GM18858 (cell line): Measurements from ENCODE around the gene C1RL.
"Not testable (repeated sequence)": the region's sequence is repeated elsewhere in the genome, so short reads cannot be mapped to it uniquely, and the experiment has no call there.

Source experiments
- ATAC-seq: cut with Tn5 transposase; IDR thresholded peaks from one replicate; pipeline ENCODE4 v1.9.1; 2021; ENCODE audit not compliant: unreplicated experiment

C1RL gene

DNA sequence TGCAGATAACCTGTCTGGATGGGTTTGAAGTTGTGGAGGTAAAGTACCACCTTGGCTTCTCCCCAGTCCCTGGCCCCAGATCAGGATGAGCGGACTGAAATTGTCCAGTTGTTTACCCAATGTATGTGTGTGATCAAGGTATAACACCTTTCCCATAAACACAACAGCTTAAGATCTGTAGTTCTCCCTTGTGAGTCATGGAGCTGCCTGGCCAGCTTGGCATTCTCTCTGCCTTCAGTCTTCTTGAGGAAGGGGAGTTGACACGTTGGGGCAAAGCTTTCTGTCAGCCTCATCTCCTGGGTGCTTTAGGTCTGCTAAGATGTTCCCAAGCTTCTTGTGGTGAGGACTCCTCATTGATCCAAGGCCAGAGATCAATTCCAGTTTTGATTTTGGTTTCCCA, 42.4 kb downstream of the C1RL start:
- no peak for ATAC-seq

DNA sequence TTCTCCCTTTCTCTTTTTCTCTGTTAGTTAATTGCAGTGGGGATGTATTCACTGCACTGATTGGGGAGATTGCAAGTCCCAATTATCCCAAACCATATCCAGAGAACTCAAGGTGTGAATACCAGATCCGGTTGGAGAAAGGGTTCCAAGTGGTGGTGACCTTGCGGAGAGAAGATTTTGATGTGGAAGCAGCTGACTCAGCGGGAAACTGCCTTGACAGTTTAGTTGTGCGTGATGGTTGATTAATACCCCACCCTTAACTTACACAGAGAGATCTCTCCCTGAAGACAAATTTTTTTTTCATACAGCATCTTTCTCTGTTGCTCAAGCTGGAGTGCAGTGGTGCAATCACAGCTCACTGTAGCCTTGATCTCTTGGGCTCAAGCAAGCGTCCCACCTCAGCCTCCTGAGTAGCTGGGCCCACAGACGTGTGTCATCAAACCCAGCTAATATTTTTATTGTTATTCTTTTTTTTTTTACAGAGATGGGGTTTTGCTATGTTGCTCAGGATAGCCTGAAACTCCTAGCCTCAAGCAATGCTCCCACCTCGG, 43.9 kb downstream of the C1RL start:
- no peak for ATAC-seq

- ATAC-seq, result no peak
Observed at GRCh38 chr12:7064516-7064915, 44.5 kb downstream of the C1RL start.

DNA sequence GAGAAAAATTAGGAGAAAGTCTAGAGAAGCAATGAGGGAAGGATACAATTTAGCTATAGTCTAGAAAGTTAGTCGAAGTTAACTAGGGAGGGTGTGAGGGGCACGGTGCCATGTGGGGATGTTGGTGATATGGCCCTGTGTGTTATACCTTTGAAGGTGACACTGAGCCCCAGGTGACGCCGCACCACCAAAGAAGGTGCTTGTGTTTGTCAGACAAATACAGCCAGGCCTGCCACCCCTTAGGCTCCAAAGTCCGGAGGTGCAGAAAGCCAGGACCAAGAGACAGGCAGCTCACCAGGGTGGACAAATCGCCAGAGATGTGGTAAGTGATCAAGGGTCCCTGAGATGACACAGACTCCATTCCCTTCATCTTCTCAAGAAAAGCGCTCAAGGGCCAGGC, 47.4 kb downstream of the C1RL start:
- ATAC-seq, result no peak

DNA sequence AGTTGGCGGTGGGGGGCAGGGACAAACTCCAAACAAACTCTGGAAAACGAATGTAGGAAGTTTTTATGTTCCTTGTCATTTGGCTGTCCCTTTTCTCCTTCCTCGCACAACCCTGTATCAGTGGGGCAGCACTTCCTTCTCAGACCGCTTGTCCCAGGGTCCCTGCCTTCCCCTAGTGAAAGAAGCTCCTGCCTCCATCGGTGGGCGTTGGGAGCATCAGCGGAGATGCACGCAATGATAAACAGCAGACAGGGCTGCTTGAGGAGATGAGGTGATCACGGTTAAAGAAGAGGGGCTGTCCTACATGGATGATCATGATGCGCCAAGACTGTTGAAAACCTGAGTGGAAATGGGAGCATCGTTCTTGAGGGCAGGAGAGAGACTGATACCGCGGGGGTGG, 47.9 kb downstream of the C1RL start:
- no peak for ATAC-seq

- ATAC-seq, result no peak
Observed at GRCh38 chr12:7060353-7060954, 48.6 kb downstream of the C1RL start, which contains the start of gene C1S. C1S (plus strand) TSS chr12:7060718; CDS start chr12:7061913, 1,195 bp downstream.

DNA sequence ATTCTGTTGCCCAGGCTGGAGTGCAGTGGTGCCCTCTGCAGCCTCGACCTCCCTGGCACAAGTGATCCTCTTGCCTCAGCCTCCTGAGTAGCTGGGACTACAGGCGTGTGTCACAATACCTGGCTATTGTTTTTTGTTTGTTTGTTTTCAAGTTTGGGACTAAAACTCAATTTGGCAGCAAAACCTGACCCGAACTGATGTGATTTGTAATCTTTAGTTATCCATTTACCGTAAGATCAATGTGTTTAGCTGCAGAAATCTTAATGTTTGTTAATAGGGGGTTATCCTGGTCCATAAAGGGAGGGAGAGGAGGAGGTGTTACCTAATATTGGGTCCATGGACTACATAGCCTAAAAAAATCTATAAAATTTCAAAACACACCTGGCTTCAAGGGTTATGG, 49.2 kb downstream of the C1RL start:
- no peak for ATAC-seq

DNA sequence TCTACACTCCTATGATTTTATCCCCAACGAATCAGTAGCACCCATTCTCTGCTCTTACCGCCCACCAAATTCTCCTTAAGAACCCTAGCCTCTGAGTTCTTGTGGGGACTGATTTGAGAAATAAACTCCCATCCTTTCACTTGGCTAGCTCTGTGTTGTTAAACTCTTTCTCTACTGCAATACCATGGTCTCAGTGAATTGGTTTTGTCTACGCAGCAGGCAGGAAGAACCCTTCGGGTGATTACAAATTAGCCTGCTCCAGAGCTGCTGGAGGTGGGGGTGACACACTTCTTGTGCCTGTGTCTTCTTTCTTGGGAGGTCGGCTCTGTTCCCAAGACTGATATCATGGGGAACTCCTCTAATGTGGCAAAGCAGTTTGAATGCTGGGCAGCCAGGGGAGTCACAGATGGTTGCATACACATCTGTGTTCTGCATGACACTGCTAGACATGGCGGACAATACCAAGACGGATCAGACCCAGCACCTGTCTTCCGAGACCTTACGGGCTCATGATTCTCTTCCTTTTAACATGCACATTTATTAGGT, 50.1 kb downstream of the C1RL start:
- ATAC-seq, result no peak

- no peak for ATAC-seq
Observed at GRCh38 chr12:7058163-7058845, 50.7 kb downstream of the C1RL start.

DNA sequence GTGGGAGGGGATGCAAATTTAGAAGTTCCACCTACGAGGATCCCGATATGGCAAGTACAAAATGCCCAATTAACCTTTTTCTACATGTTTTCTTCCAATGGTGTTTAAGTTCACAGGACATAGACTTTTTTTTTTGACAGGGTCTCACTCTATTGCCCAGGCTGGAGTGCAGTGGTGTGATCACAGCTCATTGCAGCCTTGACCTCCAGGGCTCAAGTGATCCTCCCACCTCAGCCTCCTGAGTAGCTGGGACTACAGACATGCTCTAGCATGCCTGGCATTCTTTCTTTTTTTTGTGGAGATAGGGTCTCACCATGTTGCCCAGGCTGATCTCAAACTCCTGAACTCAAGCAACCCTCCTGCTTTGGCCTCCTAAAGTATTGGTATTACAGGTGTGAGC, 53.3 kb downstream of the C1RL start:
- not testable (repeated sequence) for ATAC-seq

- ATAC-seq, result no peak
Observed at GRCh38 chr12:7054925-7055324, 54.1 kb downstream of the C1RL start.

DNA sequence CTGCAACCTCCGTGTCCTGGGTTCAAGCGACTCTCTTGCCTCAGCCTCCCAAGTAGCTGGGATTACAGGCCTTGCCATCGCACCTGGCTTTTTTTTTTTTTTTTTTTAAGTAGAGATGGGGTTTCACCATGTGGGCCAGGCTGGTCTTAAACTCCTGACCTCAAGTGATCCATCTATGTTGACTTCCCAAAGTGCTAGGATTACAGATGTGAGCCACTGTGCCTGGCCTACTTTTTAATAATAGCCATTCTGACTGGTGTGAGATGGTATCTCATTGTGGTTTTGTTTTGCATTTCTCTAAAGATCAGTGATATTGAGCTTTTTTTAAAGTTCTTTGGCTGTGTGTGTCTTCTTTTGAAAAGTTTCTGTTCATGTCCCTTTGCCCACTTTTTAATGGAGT, 59.0 kb downstream of the C1RL start:
- ATAC-seq, result not testable (repeated sequence)

DNA sequence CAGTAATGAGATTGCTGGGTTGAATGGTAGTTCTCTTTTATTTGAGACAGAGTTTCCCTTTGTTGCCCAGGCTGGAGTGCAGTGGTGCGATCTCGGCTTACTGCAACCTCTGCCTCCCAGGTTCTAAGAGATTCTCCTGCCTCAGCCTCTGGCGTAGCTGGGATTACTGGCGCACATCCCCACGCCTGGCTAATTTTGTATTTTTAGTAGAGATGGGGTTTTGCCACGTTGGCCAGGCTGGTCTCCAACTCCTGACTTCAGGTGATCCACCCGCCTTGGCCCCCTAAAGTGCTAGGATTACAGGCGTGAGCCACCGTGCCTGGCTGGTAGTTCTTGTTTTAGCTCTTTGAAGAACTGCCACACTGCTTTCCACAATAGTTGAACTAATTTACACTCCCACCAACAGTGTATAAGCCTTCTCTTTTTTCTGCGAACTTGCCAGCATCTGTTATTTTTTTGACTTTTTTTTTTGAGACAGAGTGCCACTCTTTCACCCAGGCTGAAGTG, 59.5 kb downstream of the C1RL start:
- not testable (repeated sequence) for ATAC-seq

DNA sequence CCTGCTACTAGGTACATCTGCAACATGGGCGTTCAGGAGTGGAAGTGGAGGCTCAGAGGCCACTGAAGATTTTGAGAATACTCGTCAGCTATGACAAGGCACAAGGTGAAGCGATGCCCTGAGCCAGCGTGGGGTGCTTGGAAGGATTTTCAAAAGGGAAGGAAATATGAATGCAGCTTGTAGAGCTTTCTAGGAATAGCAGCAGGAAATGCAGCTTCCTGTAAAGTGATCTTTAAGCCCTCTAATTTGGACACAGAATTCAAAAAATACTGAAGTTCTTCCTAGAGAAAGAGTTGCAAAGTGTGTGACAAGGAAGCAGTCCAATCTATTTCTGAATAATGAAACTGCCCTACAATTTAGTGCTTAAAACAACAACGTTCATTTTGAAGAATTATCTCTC, 61.7 kb downstream of the C1RL start:
- no peak for ATAC-seq

- ATAC-seq, result no peak
Observed at GRCh38 chr12:7046383-7047105, 62.5 kb downstream of the C1RL start.

DNA sequence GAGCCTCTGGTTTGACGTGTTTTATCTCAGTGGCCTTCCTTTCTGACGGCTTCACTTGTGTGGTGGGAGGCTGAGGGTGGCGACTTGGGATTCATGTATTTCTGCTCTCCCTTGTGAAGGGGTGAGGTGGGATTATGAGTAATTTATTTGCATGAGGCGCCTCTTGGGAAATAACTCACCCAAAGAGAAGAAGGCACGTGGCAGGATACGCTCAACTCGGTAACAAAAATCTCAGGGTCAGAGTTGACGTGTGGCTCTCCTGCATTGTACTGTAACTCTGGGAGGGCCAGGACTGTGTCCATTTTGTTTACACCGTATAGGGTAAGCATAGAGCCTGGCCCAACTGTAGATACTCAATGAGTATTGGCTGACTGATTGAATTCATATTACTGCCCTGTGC, 63.1 kb downstream of the C1RL start:
- no peak for ATAC-seq
